Endothelial cell of umbilical vein (primary cell): ENCODE data around the gene ZRANB1.

Experiments
- FOS ChIP-seq: IDR thresholded peaks from 2 replicates; pipeline ENCODE4 v1.6.1; 2011; ENCODE audit warnings: mild to moderate bottlenecking, low read length, moderate library complexity, borderline replicate concordance; ENCODE audit not compliant: insufficient read depth
- MYC ChIP-seq: IDR thresholded peaks from one replicate; pipeline ENCODE4 v1.6.1; 2011; ENCODE audit warnings: mild to moderate bottlenecking, low read depth, low read length

DNA sequence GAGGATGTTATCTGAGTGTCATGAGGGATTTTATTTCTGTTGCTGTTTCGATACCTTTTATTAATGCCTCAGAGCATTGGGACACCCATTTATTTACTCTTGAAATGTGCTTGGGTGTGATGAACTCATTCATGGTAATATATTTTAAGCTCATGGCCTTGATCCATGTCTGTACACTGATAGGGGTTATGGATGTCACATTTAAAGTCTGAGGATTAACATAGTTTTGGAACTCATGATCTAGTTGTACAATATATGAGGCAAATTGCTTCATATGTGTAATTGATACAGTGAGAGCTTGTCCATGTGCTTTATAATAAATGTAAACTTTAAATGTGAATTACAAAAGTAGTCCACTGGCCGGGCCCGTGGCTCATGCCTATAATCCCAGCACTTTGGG lies 23.0 kb upstream of the ZRANB1 start:
- TF ChIP-seq MYC (no peak), FOS (no peak)
